Neural progenitor cell (in vitro differentiated cells): ENCODE measurements around the gene FIP1L1.

Source experiments
- CTCF ChIP-seq: fragments of 200-600 bp; sonication (generic); IDR thresholded peaks from 2 replicates; pipeline ENCODE4 v1.5.1; 2017; ENCODE audit warnings: antibody characterized with exemption, mild to moderate bottlenecking
- EZH2 ChIP-seq: fragments of 200-600 bp; sonication (generic); IDR thresholded peaks from 2 replicates; pipeline ENCODE4 v1.6.1; 2017; ENCODE audit warnings: antibody characterized with exemption, mild to moderate bottlenecking, moderate library complexity
- EZH2phosphoT487 ChIP-seq: fragments of 200-600 bp; sonication (generic); IDR thresholded peaks from 2 replicates; pipeline ENCODE4 v1.6.1; 2017; ENCODE audit warnings: antibody characterized with exemption

GRCh38 chr4:53419208-53419607 is 41.8 kb downstream of the FIP1L1 start:
- TF ChIP-seq CTCF (no peak), EZH2phosphoT487 (no peak), EZH2 (no peak)
